ENCODE results near the gene ANKRD39. TPM values are rescaled to one million over a fixed set of nuclear protein-coding genes. Genes with fewer than 3 reads are reported as not detected.

The ANKRD39 gene
- total and polyA plus RNA-seq, 10 donors: 13.6 to 32.2 (median 20.4) TPM

DNA sequence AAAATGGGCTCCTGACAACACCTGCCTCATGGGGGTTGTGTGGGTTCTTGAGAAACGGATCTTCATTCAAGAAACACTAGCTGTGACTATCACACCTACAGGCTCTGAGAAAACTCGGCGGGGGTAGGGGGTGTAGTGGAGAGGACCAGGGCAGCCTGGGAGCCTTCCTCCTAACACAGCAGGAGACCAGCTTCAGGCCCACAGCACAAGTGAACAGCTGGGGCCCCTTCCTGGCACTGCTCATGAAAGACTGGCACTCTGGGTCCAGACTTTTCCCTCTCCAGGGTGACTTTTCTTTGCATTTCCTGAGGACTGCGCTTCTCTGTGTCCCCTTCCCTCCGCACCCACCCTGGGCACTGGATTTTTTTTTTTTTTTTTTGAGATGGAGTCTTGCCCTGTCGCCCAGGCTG, 19.2 kb upstream of the ANKRD39 start:
- intact Hi-C loops (cut with DNase I; ENCODE audit: low total_unique reads): no loop called here
- H3K27me3 ChIP-seq (replicated peaks in 1 of 7): peaks cover 0 to 11% (median 0%) of the 10 kb centered on the region in 7 donors
- peaks cover 23 to 96% (median 68%) of the 10 kb centered on the region in 6 donors for H3K4me1 ChIP-seq
- H3K27ac ChIP-seq: peak overlapping the region in 7 of 8 donors; percentile 9 to 98 (median 95)
- 65 to 83% (median 74%) methylated on average over 6 of the region's 6 CpGs for WGBS, 5 donors
- H3K9me3 ChIP-seq: no peaks in the 10 kb centered on the region
- H3K36me3 ChIP-seq: no peaks in the 10 kb centered on the region
- DNase-seq: no peak
- no peak overlapping the region for H3K4me3 ChIP-seq
- no peak for TF ChIP-seq POLR2AphosphoS5 (IDR thresholded peaks at IDR 0.05)
- TF ChIP-seq, protein P1, sequence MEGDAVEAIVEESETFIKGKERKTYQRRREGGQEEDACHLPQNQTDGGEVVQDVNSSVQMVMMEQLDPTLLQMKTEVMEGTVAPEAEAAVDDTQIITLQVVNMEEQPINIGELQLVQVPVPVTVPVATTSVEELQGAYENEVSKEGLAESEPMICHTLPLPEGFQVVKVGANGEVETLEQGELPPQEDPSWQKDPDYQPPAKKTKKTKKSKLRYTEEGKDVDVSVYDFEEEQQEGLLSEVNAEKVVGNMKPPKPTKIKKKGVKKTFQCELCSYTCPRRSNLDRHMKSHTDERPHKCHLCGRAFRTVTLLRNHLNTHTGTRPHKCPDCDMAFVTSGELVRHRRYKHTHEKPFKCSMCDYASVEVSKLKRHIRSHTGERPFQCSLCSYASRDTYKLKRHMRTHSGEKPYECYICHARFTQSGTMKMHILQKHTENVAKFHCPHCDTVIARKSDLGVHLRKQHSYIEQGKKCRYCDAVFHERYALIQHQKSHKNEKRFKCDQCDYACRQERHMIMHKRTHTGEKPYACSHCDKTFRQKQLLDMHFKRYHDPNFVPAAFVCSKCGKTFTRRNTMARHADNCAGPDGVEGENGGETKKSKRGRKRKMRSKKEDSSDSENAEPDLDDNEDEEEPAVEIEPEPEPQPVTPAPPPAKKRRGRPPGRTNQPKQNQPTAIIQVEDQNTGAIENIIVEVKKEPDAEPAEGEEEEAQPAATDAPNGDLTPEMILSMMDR (IDR thresholded peaks at IDR 0.05 in 8 of 11, conservative IDR thresholded peaks at IDR 0.05 in 3 of 11): no peak
- TF ChIP-seq POLR2A (IDR thresholded peaks at IDR 0.05): no peak

DNA sequence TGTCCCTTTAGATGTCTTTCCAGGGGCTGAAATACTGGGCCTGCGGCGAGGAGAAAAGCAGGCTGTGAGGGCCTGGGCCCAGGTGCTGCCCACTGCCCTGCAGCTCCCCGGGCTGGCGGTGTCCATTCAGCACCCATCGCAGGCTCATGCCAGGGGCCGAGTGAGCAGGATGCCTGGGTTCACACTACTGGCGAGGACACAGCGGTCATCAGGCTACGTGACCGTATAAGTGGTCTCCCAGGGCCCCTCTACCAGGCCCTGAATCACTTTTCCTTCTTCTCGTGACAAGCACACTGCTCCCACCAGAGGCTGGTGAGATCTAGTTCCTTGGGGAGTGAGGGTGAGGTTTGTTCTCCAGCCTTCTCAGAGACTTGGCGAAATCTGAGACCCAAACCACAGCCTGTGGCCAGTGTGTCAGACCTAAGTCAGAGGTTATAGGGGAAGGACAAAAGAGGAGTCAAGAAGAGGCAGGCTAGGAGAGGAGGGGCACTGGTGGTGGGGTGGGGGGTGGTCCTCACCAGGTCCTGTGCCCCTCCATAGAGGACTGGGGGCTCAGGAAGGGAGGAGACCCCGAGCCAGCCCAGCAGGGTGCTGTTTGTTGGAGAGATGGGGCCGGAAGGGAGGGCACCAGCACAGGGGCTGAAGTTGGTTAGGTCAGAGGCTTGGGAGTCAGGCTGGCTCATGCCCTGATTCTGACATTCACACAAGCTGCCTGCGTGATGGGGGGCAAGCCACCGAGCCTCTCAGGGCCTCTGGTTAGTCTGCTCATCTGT, 18.6 kb upstream of the ANKRD39 start:
- TF ChIP-seq, protein P1 (IDR thresholded peaks at IDR 0.05 in 8 of 11, conservative IDR thresholded peaks at IDR 0.05 in 3 of 11): no peak
- TF ChIP-seq POLR2AphosphoS5 (IDR thresholded peaks at IDR 0.05) (peak in 2 of 3 donors; percentile 12 to 57), POLR2A (IDR thresholded peaks at IDR 0.05) (no peak)
- Histone ChIP-seq H3K4me1 (peaks cover 23 to 96% (median 71%) of the 10 kb centered on the region in 6 donors), H3K4me3 (no peak overlapping the region), H3K27ac (peak overlapping the region; percentile 36 to 98 (median 84)), H3K27me3 (replicated peaks in 1 of 7) (peaks cover 0 to 15% (median 0%) of the 10 kb centered on the region in 7 donors), H3K9me3 (no peaks in the 10 kb centered on the region), H3K36me3 (no peaks in the 10 kb centered on the region)
- WGBS, 5 donors: 60 to 81% (median 74%) methylated on average over 14 to 16 of the region's 16 CpGs
- no peak for DNase-seq
- intact Hi-C loops (cut with DNase I; ENCODE audit: low total_unique reads): no loop called here

DNA sequence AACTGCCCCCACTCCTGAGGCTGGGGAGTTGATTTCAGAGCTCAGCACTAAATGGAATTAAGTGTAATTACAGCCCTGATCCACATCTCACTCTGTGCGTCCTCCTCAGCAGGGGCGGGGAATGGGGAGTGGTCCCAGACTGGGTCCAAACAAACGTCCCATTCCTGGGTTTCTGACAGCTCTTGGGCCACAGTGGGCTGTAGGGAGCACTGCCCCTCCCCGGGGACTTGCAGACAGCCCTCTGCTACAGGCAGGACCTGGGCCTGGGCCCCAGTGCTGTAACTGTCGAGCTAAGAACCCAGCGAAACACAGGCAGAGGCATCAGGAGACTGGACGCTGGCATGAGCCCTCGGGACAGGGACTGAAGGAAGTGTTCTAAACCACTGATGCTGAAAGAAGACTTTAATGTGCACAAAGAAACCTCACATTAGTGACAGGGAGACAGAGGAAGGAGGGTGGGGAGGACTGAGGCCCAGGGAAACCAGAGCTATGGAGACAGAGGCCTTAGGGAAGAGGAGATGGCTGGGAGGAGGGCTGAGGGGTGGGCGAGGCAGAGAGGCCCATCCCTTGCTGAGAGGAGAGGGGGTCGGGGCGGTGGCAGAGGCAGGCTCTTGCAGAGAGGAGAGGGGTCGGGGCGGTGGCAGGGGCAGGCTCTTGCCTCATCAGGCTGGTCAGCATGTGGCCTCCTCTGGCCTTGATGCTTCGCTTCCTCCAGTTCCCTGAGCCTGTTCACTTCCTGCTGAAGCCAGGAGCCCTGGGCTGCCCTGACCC, 17.9 kb upstream of the ANKRD39 start:
- no peaks in the 10 kb centered on the region for H3K9me3 ChIP-seq
- TF ChIP-seq POLR2A (IDR thresholded peaks at IDR 0.05) (no peak), POLR2AphosphoS5 (IDR thresholded peaks at IDR 0.05) (peak in 2 of 3 donors; percentile 41 to 61)
- H3K4me1 ChIP-seq: peaks cover 28 to 99% (median 76%) of the 10 kb centered on the region in 6 donors
- H3K4me3 ChIP-seq: no peak overlapping the region
- no peaks in the 10 kb centered on the region for H3K36me3 ChIP-seq
- H3K27me3 ChIP-seq (replicated peaks in 1 of 7): peaks cover 0 to 17% (median 0%) of the 10 kb centered on the region in 7 donors
- peak overlapping the region; percentile 53 to 98 (median 84) for H3K27ac ChIP-seq
- no peak for DNase-seq
- intact Hi-C loops (cut with DNase I; ENCODE audit: low total_unique reads): no loop called here
- WGBS, 5 donors: 67 to 78% (median 68%) methylated on average over 11 to 14 of the region's 14 CpGs

DNA sequence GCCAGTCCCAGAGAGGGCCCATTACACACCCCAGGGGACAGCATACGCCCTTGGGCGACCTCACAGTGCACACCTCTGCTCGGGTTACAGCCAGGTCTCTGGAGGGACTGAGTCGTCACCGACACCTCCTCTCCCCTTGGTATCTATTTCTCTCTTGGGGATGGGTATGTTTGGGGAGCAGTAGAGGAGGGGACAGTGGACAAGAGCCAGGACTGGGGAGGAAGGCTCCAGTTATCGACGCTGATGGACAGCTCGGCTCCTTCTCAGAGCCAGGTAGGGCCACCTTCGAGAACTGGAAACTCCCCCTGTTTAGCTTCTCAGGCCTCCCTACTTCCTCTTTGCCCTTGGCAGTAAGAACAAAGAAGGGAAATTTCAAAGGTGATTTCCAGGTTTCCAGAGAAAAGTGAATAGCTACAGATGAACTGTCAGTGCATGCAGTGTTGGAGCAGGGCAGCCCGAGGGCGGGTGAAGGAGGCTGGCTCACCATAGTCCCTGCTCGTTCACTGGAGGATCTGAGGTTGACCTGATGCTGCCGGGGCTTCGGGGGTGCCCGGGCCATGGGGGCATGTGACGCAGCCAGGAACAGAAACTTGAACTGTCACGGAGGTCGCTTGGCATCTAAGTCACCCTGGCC, 16.5 kb upstream of the ANKRD39 start:
- peak overlapping the region; percentile 41 to 98 (median 95) for H3K27ac ChIP-seq
- no peaks in the 10 kb centered on the region for H3K36me3 ChIP-seq
- H3K4me3 ChIP-seq: peak overlapping the region in 1 of 8 donors; percentile 38
- 39 to 49% (median 41%) methylated on average over 18 of the region's 18 CpGs for WGBS, 5 donors
- intact Hi-C loops (cut with DNase I; ENCODE audit: low total_unique reads): no loop called here
- peaks cover 28 to 100% (median 79%) of the 10 kb centered on the region in 6 donors for H3K4me1 ChIP-seq
- peak; percentile 74 for DNase-seq
- no peaks in the 10 kb centered on the region for H3K9me3 ChIP-seq
- TF ChIP-seq POLR2AphosphoS5 (IDR thresholded peaks at IDR 0.05): peak in 1 of 3 donors; percentile 58
- TF ChIP-seq, protein P1 (IDR thresholded peaks at IDR 0.05 in 8 of 11, conservative IDR thresholded peaks at IDR 0.05 in 3 of 11): no peak
- H3K27me3 ChIP-seq (replicated peaks in 1 of 7): peaks cover 0 to 31% (median 9%) of the 10 kb centered on the region in 7 donors
